ENCODE results near the gene GPR35.

GPR35 gene

GRCh38 chr2:240639566-240639965 is 14.3 kb downstream of the GPR35 start:
- no peak for DNase-seq (ENCODE audit: low spot score)
- in situ Hi-C loops (cut with MboI; ENCODE audit: low pct_unique_long_range_greater_than_20kb, low sequenced_read_pairs, unreplicated experiment) = no loop called here
- TF ChIP-seq CTCF (IDR thresholded peaks at IDR 0.05; ENCODE audit: extremely low read depth, insufficient read depth, missing control alignments) = no peak

GRCh38 chr2:240640939-240641338 is 15.7 kb downstream of the GPR35 start:
- in situ Hi-C loops (cut with MboI; ENCODE audit: low pct_unique_long_range_greater_than_20kb, low sequenced_read_pairs, unreplicated experiment) = no loop called here

GRCh38 chr2:240642061-240642805 is 17.0 kb downstream of the GPR35 start:
- in situ Hi-C loops (cut with MboI; ENCODE audit: low pct_unique_long_range_greater_than_20kb, low sequenced_read_pairs, unreplicated experiment) = no loop called here
- no peak for DNase-seq (ENCODE audit: low spot score)

More at GRCh38 chr2:240640939-240641338, 15.7 kb downstream of the GPR35 start:
- no peak for DNase-seq (ENCODE audit: low spot score)
- peak; percentile 18 for TF ChIP-seq CTCF (IDR thresholded peaks at IDR 0.05; ENCODE audit: extremely low read depth, insufficient read depth, missing control alignments)

GRCh38 chr2:240642806-240643092 is 17.5 kb downstream of the GPR35 start:
- no peak for TF ChIP-seq CTCF (IDR thresholded peaks at IDR 0.05; ENCODE audit: extremely low read depth, insufficient read depth, missing control alignments)
- DNase-seq (ENCODE audit: low spot score) = no peak
- in situ Hi-C loops (cut with MboI; ENCODE audit: low pct_unique_long_range_greater_than_20kb, low sequenced_read_pairs, unreplicated experiment) = no loop called here

More at GRCh38 chr2:240642061-240642805, 17.0 kb downstream of the GPR35 start:
- no peak for TF ChIP-seq CTCF (IDR thresholded peaks at IDR 0.05; ENCODE audit: extremely low read depth, insufficient read depth, missing control alignments)

GRCh38 chr2:240643093-240643810 is 18.0 kb downstream of the GPR35 start:
- no peak for TF ChIP-seq CTCF (IDR thresholded peaks at IDR 0.05; ENCODE audit: extremely low read depth, insufficient read depth, missing control alignments)
- in situ Hi-C loops (cut with MboI; ENCODE audit: low pct_unique_long_range_greater_than_20kb, low sequenced_read_pairs, unreplicated experiment) = no loop called here
- DNase-seq (ENCODE audit: low spot score) = no peak

GRCh38 chr2:240643811-240644150 is 18.5 kb downstream of the GPR35 start:
- in situ Hi-C loops (cut with MboI; ENCODE audit: low pct_unique_long_range_greater_than_20kb, low sequenced_read_pairs, unreplicated experiment) = no loop called here
- no peak for DNase-seq (ENCODE audit: low spot score)
- TF ChIP-seq CTCF (IDR thresholded peaks at IDR 0.05; ENCODE audit: extremely low read depth, insufficient read depth, missing control alignments) = no peak

All from GM13977 (cell line).